NCI-H2029 treated with DMSO at 0.1 percent for 48 hours (cell line): ENCODE data around the gene L3MBTL1.
A peak's percentile ranks its signal among the peaks of the same experiment; 100 is the strongest.

Experiments
- DNase-seq: peaks from one replicate; lab custom pipeline; 2025; lab: John Stamatoyannopoulos, UW

L3MBTL1 gene

GRCh38 chr20:43535370-43536004, 28.0 kb downstream of the L3MBTL1 start:
- no peak for DNase-seq

- no peak for DNase-seq
Observed at GRCh38 chr20:43536041-43536816, 28.7 kb downstream of the L3MBTL1 start.

- no peak for DNase-seq
Observed at GRCh38 chr20:43536817-43537440, 29.4 kb downstream of the L3MBTL1 start.

GRCh38 chr20:43537921-43538877, 30.7 kb downstream of the L3MBTL1 start:
- peak; percentile 3 for DNase-seq

GRCh38 chr20:43538878-43539700, 31.6 kb downstream of the L3MBTL1 start:
- no peak for DNase-seq

GRCh38 chr20:43539975-43540672, 32.6 kb downstream of the L3MBTL1 start:
- DNase-seq, result no peak

- DNase-seq, result no peak
Observed at GRCh38 chr20:43540673-43541060, 33.2 kb downstream of the L3MBTL1 start.

GRCh38 chr20:43541214-43541613, 33.7 kb downstream of the L3MBTL1 start:
- DNase-seq, result no peak

GRCh38 chr20:43542161-43542560, 34.7 kb downstream of the L3MBTL1 start:
- no peak for DNase-seq

GRCh38 chr20:43542674-43543073, 35.2 kb downstream of the L3MBTL1 start:
- DNase-seq, result no peak

GRCh38 chr20:43543138-43543537, 35.6 kb downstream of the L3MBTL1 start:
- no peak for DNase-seq

GRCh38 chr20:43544501-43544900, 37.0 kb downstream of the L3MBTL1 start:
- no peak for DNase-seq

- no peak for DNase-seq
Observed at GRCh38 chr20:43545837-43546578, 38.5 kb downstream of the L3MBTL1 start.

GRCh38 chr20:43548273-43548880, 40.9 kb downstream of the L3MBTL1 start:
- DNase-seq, result no peak

GRCh38 chr20:43549416-43550065, 42.0 kb downstream of the L3MBTL1 start:
- DNase-seq, result no peak

GRCh38 chr20:43550456-43550855, 43.0 kb downstream of the L3MBTL1 start:
- no peak for DNase-seq

- no peak for DNase-seq
Observed at GRCh38 chr20:43554369-43554768, 46.9 kb downstream of the L3MBTL1 start.

GRCh38 chr20:43558412-43559146, 51.1 kb downstream of the L3MBTL1 start, which contains the start of gene SGK2:
TSS of gene SGK2 (plus strand) at chr20:43559027. CDS start at chr20:43566496, 7,469 bp downstream.
- DNase-seq, result no peak
